NCI-H345 treated with DMSO at 0.1 percent for 48 hours (cell line): ENCODE data around the gene SPRY1.

Experiments used
- DNase-seq: peaks from one replicate; lab custom pipeline; 2025; ENCODE audit not compliant: unreplicated experiment; lab: John Stamatoyannopoulos, UW

SPRY1 gene

DNA sequence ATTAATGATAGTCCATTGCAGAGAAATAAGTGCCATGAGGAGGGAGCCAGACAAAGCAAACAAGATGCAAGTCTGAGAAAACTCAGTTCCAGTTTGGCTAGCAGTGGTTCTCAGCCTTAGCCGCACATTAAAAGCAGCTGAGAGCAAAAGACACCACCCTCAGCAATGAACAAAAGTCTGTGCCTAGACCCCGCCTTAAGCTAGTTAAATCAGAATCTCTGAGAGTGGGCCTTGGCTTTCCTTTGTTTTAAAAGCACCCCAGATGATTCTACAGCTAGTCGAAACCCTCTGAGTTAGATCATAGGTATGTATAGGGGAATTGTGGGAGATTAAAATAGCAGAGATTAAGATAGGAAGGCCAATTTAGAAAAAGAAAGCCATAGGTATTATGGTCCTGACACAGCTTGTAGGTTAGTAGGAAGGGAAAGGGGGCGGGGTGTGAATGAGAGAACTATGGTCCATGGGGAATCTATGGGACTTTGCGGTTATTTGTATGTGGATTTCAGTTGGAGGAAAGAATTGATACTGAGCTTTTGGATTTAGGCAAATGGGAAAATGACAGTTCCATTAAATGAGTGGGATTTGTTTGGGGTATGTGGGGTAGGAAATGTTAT is 12.0 kb downstream of the SPRY1 start:
- no peak for DNase-seq

DNA sequence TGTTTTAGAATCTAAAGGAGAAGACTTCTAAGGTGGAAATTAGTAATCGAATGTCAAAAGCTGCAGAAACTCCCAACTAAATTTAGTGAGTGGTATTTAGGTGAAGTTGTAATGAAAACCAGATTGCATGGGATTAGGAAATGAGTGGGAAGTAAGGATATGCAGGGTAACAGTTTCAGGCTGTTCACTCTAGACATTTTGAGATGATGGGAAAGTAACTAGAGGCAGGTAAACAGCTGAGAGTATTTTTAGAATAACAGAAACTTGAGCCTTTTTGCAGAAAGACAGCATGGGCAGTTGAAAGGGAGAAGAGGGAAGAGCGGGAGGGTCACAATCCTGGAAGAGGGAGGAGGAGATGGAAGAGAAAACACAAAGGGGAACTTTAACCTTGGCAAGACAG is 12.7 kb downstream of the SPRY1 start:
- DNase-seq: no peak

DNA sequence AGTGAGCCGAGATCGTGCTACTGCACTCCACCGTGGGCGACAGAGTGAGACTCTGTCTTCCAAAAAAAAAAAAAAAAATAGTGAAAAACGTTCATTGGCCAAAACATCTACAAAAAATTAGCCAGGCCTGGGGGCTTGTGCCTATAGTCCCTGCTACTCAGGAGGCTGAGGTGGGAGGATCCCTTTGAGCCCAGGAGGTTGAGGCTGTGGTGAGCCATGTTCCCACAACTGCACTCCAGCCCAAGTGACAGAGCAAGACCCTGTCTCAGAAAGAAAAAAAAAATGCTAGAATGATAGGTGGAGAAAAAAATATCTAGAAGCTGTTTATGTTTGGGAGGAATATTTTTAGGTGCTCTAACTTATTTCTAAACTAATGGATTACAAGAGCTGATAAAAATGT is 14.9 kb downstream of the SPRY1 start:
- no peak for DNase-seq

DNA sequence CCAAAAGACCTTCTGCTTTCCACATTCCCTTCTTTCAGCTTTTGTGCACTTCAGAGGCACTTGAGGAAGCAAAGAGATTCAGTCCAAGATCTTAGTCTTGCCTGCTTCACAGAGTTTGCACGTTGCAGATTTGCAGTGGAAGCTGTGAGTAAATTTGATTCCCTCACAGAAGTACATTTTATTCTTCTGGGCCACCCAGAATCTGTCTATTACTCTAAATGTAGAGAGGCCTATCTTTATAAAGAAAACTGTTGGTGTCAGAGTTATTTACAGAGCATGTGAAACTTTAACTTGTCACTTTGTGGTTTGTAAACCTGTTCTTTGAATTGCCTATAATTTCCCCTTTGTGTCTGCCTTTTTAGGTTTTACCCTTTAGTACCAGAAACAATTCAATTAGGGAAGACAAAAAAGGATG is 15.5 kb downstream of the SPRY1 start:
- DNase-seq: no peak

DNA sequence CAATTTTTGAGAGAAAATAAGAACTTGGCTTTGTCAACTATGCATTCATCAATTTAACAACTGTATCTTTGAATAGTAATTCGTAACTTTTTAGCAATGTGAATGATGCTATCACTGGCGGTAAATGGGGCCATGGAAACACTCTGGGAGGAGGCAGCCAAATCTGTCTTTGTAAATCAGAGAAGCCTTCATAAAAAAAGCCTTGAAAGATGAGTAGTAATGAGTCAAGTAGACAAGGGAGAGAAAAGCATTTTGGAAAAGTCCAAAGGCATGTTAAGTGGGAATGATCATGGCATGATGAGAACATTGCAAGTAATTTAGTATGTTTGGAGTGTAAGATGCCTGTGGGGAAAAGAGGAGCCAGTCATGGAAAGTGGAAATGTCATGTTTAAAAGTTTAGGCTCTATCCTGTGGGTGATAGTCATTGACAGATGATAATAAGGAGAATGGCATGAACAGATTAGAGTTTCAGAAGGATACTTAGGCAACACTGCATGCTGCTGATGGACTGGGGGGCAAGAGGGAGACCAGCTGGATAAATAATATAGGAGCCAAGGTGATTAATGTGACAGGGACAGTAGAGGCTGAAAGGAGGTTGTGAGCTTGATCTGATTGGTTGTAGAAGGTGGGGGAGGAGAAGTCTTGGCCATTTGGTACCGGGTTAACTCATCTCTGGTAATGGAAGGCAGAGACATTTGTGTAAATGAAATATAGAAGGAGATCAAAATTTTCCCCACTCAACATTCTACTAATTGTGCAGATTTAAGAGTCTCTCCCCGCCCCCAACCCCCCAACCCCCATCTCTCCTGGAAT is 16.3 kb downstream of the SPRY1 start:
- no peak for DNase-seq

DNA sequence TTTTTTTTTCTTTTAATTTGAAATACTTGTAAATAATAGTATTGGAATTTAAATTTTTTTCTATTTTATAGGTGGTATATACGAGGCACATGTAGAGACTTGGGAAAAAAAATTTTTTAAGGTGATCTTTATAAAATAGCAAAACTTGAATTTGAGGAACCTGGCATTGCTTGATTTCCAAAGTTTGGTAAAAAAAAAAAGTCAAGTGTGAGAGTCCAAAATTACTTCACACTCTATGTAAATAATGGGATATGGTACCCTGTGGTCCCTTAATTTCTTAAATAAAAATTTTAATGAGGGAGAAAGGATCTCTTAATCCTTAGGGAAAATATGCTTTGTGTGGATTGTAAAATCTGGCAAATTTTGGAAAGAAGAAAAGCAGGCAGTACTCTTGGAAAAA is 19.0 kb downstream of the SPRY1 start:
- no peak for DNase-seq

DNA sequence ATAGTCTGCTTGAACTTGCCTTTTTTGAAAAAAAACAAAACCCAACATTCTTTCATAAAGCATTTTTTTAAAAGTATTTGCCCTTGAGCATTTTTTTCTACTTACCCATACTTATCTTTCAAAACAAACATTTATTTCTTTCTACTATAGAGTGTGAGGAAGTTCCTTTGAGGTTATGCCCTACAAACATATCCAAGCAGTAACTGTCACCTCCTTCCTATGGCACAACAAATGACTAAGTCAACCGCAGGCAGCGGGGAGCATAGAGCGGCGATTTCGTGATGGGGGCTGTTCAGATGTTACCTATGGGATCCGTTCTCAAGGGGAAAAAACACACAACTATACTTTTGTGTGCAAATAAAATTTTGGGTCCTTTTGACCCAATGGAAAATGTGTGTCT is 19.4 kb downstream of the SPRY1 start:
- no peak for DNase-seq

DNA sequence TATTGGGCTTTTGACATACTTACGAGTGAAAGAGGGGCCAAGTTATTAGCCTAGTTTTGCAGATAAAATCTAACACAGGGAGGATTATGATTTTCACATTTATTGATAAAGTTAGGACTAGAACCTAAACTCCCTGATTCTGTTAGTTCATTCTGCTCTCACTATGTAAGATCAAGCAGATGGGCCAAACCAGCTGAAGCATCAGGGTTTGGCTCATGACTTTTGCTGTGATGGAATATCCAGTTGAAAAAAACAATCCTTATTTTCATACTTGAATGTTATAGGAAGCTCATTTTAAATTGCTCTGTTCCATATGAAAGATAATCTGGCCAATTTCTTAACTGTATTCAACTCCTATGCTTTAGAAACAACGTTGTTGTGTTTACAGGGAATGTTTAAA is 21.2 kb downstream of the SPRY1 start:
- no peak for DNase-seq

DNA sequence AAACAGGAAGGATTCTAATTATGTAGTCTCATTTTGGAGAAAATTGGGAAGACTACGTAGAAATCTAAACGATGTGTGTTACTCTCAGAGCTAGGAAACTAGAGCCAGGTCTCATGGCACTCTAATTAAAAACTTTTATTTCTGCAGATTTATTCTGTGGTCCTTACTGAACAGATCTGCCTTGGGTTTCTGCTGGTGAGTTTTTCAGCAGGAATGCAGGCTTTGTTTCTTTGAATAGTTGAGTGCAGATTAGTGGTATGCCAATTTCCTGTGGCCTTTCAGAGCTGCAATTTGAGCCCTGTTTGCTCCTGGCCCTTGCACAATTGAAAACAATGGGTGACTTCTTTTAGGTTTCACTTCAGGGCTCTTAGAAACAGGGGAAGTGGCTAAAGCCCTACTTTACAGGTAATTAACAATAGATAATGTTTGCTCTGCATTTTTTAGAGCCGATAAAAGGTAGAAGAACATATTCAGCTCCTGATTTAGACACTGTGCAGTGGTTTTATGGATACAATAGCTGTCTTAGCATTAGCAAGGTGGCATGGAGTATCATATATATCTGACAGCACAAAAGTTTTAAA is 21.8 kb downstream of the SPRY1 start:
- peak; percentile 83 for DNase-seq

DNA sequence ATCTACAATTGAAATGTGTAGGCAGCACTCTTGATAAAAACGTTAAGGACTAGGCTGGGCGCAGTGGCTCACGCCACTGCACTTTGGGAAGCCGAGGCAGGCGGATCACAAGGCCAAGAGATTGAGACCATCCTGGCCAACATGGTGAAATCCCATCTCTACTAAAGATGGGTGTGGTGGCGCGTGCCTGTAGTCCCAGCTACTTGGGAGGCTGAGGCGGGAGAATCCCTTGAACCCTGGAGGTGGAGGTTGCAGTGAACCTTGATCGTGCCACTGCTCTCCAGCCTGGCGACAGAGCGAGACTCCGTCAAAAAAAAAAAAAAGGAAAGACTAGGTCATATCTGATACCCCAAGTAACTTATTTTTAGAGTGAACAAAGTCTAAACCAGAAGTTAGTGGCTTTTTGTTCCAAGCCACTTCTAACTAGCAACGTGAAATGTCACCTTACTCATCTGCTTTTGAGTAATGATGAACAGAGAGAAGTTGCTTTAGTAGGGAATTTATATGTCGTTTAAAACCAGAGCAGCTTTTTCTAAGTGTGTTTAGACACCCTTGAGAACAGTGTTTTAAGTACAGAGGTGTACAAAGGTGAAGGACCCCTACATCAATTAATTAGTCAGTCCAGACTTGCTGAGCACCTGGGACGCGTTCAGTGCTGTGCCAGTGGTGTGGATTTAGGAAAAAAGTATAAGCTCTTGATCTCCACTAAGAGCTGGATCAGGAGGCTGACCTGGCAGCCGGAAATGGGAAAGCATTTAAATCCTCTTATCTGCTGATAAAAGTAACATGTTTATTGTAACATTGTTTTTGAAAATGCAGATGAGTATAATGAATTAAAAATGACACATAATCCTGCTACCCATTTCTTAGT is 23.5 kb downstream of the SPRY1 start:
- no peak for DNase-seq

DNA sequence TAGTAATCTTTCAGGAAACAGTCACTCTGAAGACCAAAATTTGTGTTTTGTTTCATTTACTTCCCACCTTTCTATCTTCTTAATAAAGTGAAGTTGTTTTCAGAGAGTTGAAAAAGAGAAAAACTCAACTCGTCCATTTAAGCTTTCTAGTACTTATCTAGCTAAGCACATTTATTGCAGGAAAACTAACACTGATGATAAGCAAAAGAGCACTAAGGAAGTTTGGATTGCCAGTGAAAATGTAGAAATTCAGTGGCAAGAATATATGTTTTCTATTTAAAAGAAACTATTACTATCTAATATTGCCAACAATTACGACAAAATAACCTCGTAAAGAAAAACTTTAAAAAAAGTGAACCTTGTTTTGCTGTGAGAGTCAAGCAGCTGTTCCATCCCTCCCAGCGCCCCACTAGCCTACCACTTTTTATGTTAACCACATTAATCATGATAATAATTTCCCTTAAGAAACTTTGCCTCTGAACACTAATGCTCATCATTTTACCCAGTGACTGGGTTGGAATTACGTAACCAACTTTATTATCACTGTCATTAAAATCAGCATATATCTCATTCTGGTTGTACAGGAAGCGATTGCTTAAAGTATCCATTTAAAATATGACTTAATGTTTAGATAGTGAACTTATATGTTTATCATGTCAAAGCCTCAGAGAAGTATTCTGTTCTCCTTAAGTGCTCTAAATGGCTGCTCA is 24.8 kb downstream of the SPRY1 start:
- DNase-seq: no peak

DNA sequence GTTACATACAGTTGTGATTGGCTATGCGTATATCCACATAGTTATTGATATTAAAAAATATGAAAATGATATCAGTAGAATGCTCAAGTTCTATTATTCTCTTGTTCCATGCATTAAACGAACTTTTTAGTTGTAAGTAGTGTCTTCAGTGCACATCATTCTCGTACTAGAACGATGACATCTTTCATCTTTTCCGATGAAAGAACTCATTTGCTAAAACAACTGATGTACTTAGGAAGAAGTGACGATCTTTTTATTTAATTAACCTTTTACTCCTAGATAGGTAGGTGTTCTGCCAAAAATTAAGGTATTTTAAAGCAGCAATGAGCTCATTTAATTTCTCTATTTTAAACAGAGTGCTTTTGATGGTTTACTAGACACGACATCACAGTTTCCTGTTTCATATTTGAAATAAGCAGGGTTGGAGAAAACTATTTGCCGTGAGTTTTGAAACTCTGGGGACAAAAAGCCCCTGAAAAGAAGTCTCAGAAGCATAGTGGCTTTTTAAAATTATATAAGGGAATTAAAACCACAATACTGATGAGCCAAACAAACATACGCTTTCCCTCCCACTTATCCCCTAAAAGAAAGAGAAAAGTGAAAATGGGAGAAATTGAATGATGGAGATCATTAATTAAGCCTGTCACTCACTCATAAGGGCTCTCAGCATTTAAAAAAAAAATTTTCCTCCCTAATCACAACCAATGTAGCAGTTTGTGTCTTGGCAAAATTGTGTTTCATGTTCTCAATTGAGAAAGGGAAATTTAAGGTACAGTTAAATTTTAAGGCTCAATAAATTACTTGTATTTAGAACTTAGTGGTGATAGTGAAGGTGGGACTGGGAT is 25.6 kb downstream of the SPRY1 start:
- no peak for DNase-seq

DNA sequence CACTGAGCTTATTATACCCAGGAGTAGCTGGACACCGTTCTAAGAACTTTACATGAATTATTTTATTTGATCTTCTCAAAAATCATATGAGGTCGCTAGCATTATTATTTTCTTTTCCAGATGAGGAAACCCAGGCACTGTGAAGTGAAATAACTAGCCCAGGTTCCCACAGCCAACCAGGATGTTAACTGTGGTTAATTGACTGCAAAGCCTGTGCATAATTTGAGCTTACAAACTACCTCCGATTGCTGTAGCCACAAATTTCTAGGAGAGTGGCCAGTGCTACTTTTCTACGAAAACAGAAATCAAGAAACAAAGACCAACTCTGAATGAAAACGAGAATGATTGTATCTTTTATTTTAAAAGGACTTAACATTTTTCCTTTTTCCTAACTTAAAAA is 27.2 kb downstream of the SPRY1 start:
- no peak for DNase-seq

DNA sequence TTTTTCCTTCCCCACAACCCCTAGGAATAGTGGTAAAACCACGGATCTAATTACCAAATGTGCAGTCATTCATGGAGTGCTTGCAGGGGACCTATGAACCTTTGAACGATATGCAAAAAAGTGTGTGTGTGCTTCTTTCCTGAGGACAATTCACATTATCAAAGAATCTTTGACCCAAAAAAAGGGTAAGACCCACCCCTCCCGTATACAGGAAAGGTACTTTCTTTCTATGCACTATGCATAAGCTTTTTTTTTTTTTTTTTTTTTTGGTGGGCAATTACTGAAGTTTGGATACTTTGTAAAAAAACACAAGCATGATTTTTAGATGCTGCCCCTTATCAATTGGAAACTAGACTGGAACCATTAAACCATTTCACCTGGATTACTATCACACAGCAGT is 31.4 kb downstream of the SPRY1 start:
- no peak for DNase-seq

DNA sequence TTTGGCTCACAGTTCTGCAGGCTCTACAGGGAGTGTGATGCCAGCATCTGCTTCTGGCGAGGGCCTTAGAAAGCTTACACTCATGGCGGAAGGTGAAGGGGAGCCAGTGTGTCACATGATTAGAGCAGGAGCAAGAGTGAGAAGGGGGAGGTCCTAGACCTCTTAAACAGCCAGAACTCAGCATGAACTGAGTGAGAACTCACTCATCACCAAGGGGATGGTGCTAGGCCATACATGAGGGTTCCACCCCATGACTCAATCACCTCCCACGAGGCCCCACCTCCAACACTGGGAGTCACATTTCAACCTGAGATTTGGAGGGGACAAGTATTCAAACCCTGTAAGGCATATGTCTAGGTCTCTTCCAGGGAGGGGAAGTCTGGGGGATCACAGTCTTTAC is 33.4 kb downstream of the SPRY1 start:
- no peak for DNase-seq

DNA sequence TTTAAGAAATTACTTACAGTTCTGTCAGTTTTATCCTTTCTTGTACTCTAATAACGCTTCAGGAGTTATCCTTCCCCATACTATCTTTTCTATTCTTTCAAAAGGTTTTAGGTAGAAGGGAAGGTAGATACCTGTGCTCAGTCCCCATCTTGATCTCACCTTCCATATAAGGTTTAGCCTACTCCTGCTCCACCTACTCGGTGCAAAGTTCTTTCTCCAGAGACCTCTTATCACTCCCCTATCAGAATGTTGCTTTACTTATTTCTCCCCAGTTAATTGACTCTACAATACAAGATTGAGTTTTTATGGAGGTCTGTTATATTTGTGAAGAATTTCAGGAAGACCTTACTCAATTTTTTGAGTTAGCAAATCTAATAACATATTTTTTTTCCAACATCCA is 33.9 kb downstream of the SPRY1 start:
- no peak for DNase-seq

DNA sequence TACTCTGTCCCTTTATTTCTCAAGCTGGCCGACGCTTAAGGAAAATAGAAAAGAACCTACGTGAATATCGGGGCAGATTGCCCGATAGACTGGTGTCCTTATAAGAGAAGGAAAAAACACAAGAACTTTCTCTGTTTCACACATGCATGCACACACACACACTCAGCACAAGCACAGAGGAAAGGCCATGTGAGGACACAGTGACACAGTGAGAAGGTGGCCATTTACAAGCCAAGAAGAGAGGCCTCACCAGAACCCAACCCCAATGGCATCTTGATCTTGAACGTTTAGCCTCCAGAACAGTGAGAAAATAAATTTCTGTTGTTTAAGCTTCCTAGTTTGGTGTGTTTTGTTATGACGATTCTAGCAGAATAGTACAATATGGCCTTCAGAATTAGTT is 37.0 kb downstream of the SPRY1 start:
- no peak for DNase-seq

DNA sequence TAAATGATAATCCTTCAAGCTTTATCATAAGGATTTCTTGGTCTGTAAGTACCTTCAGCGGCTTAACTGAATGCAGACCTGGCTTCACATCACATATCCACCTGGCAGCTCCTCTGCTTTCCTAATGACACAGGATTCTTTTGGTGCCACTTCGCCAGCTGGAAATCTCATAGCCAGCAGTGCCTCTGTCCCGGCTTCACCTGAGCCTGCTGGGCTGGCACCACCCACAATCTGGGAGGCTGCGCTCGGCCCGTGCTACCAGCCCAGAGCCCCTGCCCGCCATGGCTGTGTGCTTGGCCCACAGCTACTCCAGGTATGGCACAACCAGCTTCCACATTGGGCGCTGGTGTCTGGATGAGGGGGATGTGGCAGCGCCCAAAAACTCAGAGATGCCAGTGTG is 37.4 kb downstream of the SPRY1 start:
- no peak for DNase-seq

DNA sequence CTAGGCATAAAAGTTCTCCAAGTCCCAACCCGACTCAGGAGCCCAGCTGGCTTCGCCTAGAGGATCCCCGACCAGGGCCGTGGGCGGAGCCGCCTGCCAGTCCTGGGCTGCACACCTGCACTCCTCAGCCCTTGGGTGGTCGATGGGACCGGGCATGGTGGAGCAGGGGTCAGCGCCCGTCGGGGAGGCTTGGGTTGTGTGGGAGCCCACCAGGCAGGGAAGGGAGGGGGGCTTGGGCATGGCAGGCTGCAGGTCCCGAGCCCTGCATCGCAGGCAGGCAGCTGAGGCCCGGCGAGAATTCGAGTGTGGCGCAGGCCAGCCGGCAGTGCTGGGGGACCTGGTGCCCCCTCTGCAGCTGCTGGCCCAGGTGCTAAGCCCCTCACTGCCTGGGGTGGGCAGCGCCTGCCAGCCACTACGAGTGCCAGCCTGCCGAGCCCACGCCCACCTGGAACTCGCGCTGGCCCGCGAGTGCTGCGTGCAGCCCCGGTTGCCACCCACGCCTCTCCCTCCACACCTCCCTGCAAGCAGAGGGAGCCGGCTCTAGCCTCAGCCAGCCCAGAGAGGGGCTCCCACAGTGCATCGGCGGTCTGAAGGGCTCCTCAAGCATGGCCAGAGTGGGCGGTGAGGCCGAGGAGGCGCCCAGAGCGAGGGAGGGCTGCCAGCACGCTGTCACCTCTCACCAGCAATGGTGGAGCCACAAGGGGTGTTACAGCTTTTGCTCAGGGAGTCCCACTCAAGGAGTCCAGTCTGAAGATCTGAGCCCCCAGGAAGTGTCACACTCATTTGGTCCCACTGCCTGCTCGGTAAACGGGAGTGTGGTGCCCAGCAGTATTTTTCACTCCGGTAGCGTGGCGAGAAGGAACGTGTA is 38.9 kb downstream of the SPRY1 start:
- DNase-seq: no peak
